GM12878 (cell line): ENCODE results near the gene STARD4. TPM values are rescaled to one million over a fixed set of nuclear protein-coding genes. Genes with fewer than 3 reads are reported as not detected.

Experiments used
- ATAC-seq: fragments of 200-7000 bp; cut with Tn5 transposase; 3 replicates; pipeline ENCODE4 v1.9.1; 2020; ENCODE audit warnings: mild to moderate bottlenecking, moderate library complexity
- BruUV-seq: library from RNA; stranded (reverse); fragments of 400-500 nt; replicated peaks from 2 replicates; lab custom pipeline; 2021; lab: Mats Ljungman, UMichigan
- CTCF ChIA-PET: fragments of 300-600 bp; sonication (Branson Sonifier 250); formaldehyde crosslinking; extraction: SDS; loops from one replicate; lab custom pipeline; 2021; ENCODE audit warnings: inconsistent platforms; lab: Yijun Ruan, JAX
- POLR2A ChIA-PET: fragments of 350-600 bp; formaldehyde crosslinking; extraction: SDS; loops from one replicate; lab custom pipeline; 2021; ENCODE audit warnings: inconsistent platforms; lab: Charles Lee
- RAD21 ChIA-PET: fragments of 300-600 bp; sonication (Branson Sonifier 250); formaldehyde crosslinking; loops from one replicate; lab custom pipeline; 2023; ENCODE audit warnings: antibody characterized with exemption; ENCODE audit not compliant: unreplicated experiment; lab: Charles Lee
- SMC1A ChIA-PET: fragments of 300-600 bp; sonication (Branson Sonifier 250); formaldehyde crosslinking; loops from one replicate; lab custom pipeline; 2023; ENCODE audit not compliant: unreplicated experiment, uncharacterized antibody; lab: Charles Lee
- DNase-seq: peaks from one replicate; pipeline ENCODE4 v3.0.0-alpha.2; 2011; ENCODE audit warnings: low read depth, low spot score
- FAIRE-seq: peaks from 3 replicates; lab custom pipeline; 2011; peaks lifted over from hg19 to GRCh38; lab: Jason Lieb, UNC
- H2AFZ ChIP-seq: 2 replicates; pipeline ENCODE4 v1.6.0; 2011; ENCODE audit warnings: low read depth, low read length, control low read depth; ENCODE audit not compliant: control insufficient read depth
- H3K27ac ChIP-seq: 2 replicates; pipeline ENCODE4 v1.5.1; 2011; ENCODE audit warnings: control low read depth; ENCODE audit not compliant: control insufficient read depth, insufficient read depth
- H3K27me3 ChIP-seq, 2 experiments: replicated peaks in 1 of 2; 2 replicates each; pipeline versions ENCODE4 v1.6.0 to v1.6.1; 2011; ENCODE audit warnings: low read length in 1 of 2; ENCODE audit not compliant: control insufficient read depth in 2 of 2, insufficient read depth in 2 of 2
- H3K36me3 ChIP-seq, 2 experiments: 2 replicates each; pipeline ENCODE4 v1.5.1; 2011; ENCODE audit warnings: low read length in 1 of 2; ENCODE audit not compliant: control insufficient read depth in 2 of 2, insufficient read depth in 2 of 2
- H3K4me1 ChIP-seq: 2 replicates; pipeline ENCODE4 v1.6.1; 2011; ENCODE audit warnings: mild to moderate bottlenecking, low read length, moderate library complexity, mixed read lengths; ENCODE audit not compliant: control insufficient read depth, insufficient read depth
- H3K4me2 ChIP-seq: 2 replicates; pipeline ENCODE4 v1.6.0; 2011; ENCODE audit warnings: control low read depth; ENCODE audit not compliant: control insufficient read depth, insufficient read depth
- H3K4me3 ChIP-seq: fragments of 200-600 bp; sonication (generic); 2 replicates; pipeline ENCODE4 v1.5.1; 2016
- H3K79me2 ChIP-seq: 2 replicates; pipeline ENCODE4 v1.6.0; 2011; ENCODE audit warnings: low read length; ENCODE audit not compliant: control insufficient read depth, insufficient read depth
- H3K9ac ChIP-seq: 2 replicates; pipeline ENCODE4 v1.8.0; 2011; ENCODE audit warnings: low read length, control low read depth, mixed read lengths; ENCODE audit not compliant: control insufficient read depth, insufficient read depth
- H3K9me3 ChIP-seq: replicated peaks from 3 replicates; pipeline ENCODE4 v1.5.1; 2011; ENCODE audit warnings: mild to moderate bottlenecking, low read length; ENCODE audit not compliant: control insufficient read depth, insufficient read depth
- H4K20me1 ChIP-seq: 2 replicates; pipeline ENCODE4 v1.6.0; 2011; ENCODE audit not compliant: control insufficient read depth, insufficient read depth
- CBX5 ChIP-seq: sonication (generic); IDR thresholded peaks from 2 replicates; pipeline ENCODE4 v1.6.1; 2016; ENCODE audit warnings: low read depth, moderate library complexity, mild to moderate bottlenecking, inconsistent platforms
- FOXK2 ChIP-seq: fragments of 450-650 bp; IDR thresholded peaks from 2 replicates; pipeline ENCODE4 v1.6.1; 2017; ENCODE audit warnings: mild to moderate bottlenecking, moderate library complexity
- IKZF1 ChIP-seq: fragments of 450-650 bp; conservative IDR thresholded peaks from 2 replicates; pipeline ENCODE4 v1.6.1; 2017; ENCODE audit warnings: antibody characterized with exemption, mild to moderate bottlenecking
- MXI1 ChIP-seq: fragments of 150-350 bp; IDR thresholded peaks from 2 replicates; pipeline ENCODE4 v1.6.1; 2011; ENCODE audit warnings: low read depth, mild to moderate bottlenecking, inconsistent platforms, low read length, improper control_type of control experiment
- PRDM15 ChIP-seq: fragments of 450-650 bp; formaldehyde crosslinking; IDR thresholded peaks from 2 replicates; pipeline ENCODE4 v1.4.0; 2020; ENCODE audit warnings: mild to moderate bottlenecking, moderate library complexity
- RB1 ChIP-seq: fragments of 450-650 bp; formaldehyde crosslinking; IDR thresholded peaks from 2 replicates; pipeline ENCODE4 v1.6.1; 2017; ENCODE audit warnings: mild to moderate bottlenecking, borderline replicate concordance
- SMAD1 ChIP-seq: fragments of 450-650 bp; IDR thresholded peaks from 2 replicates; pipeline ENCODE4 v1.6.1; 2018; ENCODE audit warnings: mild to moderate bottlenecking, low read depth; ENCODE audit not compliant: partially characterized antibody
- SREBF2 ChIP-seq: IDR thresholded peaks from 2 replicates; pipeline ENCODE4 v1.6.1; 2012; ENCODE audit warnings: mild to moderate bottlenecking, low read length
- SUZ12 ChIP-seq: fragments of 200-600 bp; sonication (generic); IDR thresholded peaks from one replicate; pipeline ENCODE4 v1.6.1; 2018; ENCODE audit warnings: antibody characterized with exemption, mild to moderate bottlenecking; ENCODE audit not compliant: unreplicated experiment
- TAF1 ChIP-seq: IDR thresholded peaks from 2 replicates; pipeline ENCODE4 v1.6.1; 2011; ENCODE audit warnings: mild to moderate bottlenecking, low read depth, low read length, borderline replicate concordance
- TARDBP ChIP-seq: IDR thresholded peaks from 2 replicates; pipeline ENCODE4 v1.6.1; 2016; ENCODE audit warnings: borderline replicate concordance
- WRNIP1 ChIP-seq: IDR thresholded peaks from 2 replicates; pipeline ENCODE4 v1.6.1; 2011; ENCODE audit warnings: low read depth, low read length, improper control_type of control experiment, borderline replicate concordance
- ZNF217 ChIP-seq: fragments of 450-650 bp; IDR thresholded peaks from 2 replicates; pipeline ENCODE4 v1.6.1; 2017; ENCODE audit warnings: antibody characterized with exemption, mild to moderate bottlenecking
- ZNF384 ChIP-seq: IDR thresholded peaks from 2 replicates; pipeline ENCODE4 v1.6.1; 2012; ENCODE audit warnings: low read depth, mild to moderate bottlenecking, low read length, improper control_type of control experiment, borderline replicate concordance
- ZNF622 ChIP-seq: fragments of 450-650 bp; IDR thresholded peaks from 2 replicates; pipeline ENCODE4 v1.6.1; 2017; ENCODE audit warnings: mild to moderate bottlenecking, inconsistent platforms
- WGBS: methylation state at CpG from one replicate; pipeline ENCODE4 v1.1.6; 2016; ENCODE audit warnings: low lambda C conversion rate; ENCODE audit not compliant: insufficient replicate concordance, insufficient coverage; ENCODE audit errors: missing lambda C conversion rate; 5-methylcytosine and 5-hydroxymethylcytosine counted together
- in situ Hi-C: fragments of 300-500 bp; cut with MboI; formaldehyde crosslinking; loops from 9 replicates; pipeline ENCODE4 v1.14.3; 2018; ENCODE audit warnings: mixed read lengths
- intact Hi-C: fragments of 100-400 bp; cut with micrococcal nuclease; formaldehyde crosslinking; loops from one replicate; pipeline ENCODE4 v1.14.2; 2022; ENCODE audit not compliant: unreplicated experiment
- polyA plus RNA-seq, 11 experiments: library from polyadenylated mRNA; depleted of rRNA in 4 of 11; unstranded in 6 of 11; stranded (reverse) in 5 of 11; fragments of >200 nt; fragmentation: Nextera tagmentation in 4 of 11; fragmentation: Illumina TruSeq in 1 of 11; extraction: Ambion mirVana in 4 of 11; extraction: Trizol in 1 of 11; gene quantifications; 1 replicate in 1 of 11; 2 replicates in 10 of 11; pipeline versions ENCODE4 v1.2.1 to v1.2.3, GENCODE V29; 2011 to 2016; ENCODE audit warnings: inconsistent platforms in 2 of 11, missing spikeins in 2 of 11, low read depth in 1 of 11
- total RNA-seq, 4 experiments: library from RNA; depleted of rRNA in 3 of 4; stranded (reverse); fragments of >200 nt in 3 of 4; fragmentation: Illumina TruSeq in 1 of 4; extraction: Trizol in 1 of 4; gene quantifications; 2 replicates each; pipeline versions ENCODE4 v1.2.1 to v1.2.3, GENCODE V29; 2013 to 2021
- TF ChIP-seq, protein P1 (sequence below): fragments of 450-650 bp; IDR thresholded peaks from 2 replicates; pipeline ENCODE4 v1.6.1; 2018; ENCODE audit warnings: borderline replicate concordance, mild to moderate bottlenecking; ENCODE audit not compliant: partially characterized antibody

The STARD4 gene
- total and polyA plus RNA-seq, 10 of the 15 experiments (the other 5 are each of a cell fraction or from before 2014, with no cell fraction given): 41.9 to 190 (median 71.6) TPM

- no peak overlapping the region for H3K4me3 ChIP-seq
- no peaks in the 10 kb centered on the region; a peak in 1 of 4 replicates for H3K36me3 ChIP-seq
- no peak for FAIRE-seq
- no peaks in the 10 kb centered on the region; the same call in 2 of the 3 replicates for H3K9me3 ChIP-seq
- no peak overlapping the region; the same call in 1 of the 2 replicates for H3K4me2 ChIP-seq
- H4K20me1 ChIP-seq: no peaks in the 10 kb centered on the region
- no peak for ATAC-seq
- no peak overlapping the region for H3K27ac ChIP-seq
- ChIA-PET RAD21 (interaction anchor here (0.9 to 2.1 kb wide), 5 partner anchors 15 to 251 kb away, joined by 3 to 6 read pairs (median 4); no protein-coding TSS in a partner anchor), CTCF (interaction anchor here (0.5 to 2.0 kb wide), 7 partner anchors 20 to 315 kb away, joined by 3 to 7 read pairs (median 3); no protein-coding TSS in a partner anchor)
- no peak for DNase-seq
- no peaks in the 10 kb centered on the region for H3K27me3 ChIP-seq
- in situ Hi-C loops (loop anchor here (10.0 kb wide), 1 partner anchor 307 kb away; no protein-coding TSS in a partner anchor), intact Hi-C loops (no loop called here)
- WGBS: 98% methylated on average over 3 of the region's 3 CpGs
- TF ChIP-seq FOXK2 (no peak), ZNF384 (no peak), WRNIP1 (no peak), ZNF622 (no peak), CBX5 (no peak), MXI1 (no peak), PRDM15 (CRISPR knock-in tag) (no peak), TAF1 (no peak), SMAD1 (no peak), RB1 (no peak), SREBF2 (no peak), SUZ12 (no peak), IKZF1 (no peak), ZNF217 (no peak), TARDBP (no peak)
- TF ChIP-seq, protein P1, sequence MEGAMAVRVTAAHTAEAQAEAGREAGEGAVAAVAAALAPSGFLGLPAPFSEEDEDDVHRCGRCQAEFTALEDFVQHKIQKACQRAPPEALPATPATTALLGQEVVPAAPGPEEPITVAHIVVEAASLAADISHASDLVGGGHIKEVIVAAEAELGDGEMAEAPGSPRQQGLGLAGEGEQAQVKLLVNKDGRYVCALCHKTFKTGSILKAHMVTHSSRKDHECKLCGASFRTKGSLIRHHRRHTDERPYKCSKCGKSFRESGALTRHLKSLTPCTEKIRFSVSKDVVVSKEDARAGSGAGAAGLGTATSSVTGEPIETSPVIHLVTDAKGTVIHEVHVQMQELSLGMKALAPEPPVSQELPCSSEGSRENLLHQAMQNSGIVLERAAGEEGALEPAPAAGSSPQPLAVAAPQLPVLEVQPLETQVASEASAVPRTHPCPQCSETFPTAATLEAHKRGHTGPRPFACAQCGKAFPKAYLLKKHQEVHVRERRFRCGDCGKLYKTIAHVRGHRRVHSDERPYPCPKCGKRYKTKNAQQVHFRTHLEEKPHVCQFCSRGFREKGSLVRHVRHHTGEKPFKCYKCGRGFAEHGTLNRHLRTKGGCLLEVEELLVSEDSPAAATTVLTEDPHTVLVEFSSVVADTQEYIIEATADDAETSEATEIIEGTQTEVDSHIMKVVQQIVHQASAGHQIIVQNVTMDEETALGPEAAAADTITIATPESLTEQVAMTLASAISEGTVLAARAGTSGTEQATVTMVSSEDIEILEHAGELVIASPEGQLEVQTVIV: no peak
- TF ChIP-seq, all 136 proteins: peak for 0
- ChIA-PET POLR2A (interaction anchor here (1.3 to 1.5 kb wide), 2 partner anchors 39 to 44 kb away, joined by 3 to 5 read pairs; no protein-coding TSS in a partner anchor), SMC1A (interaction anchor here (1.0 to 1.8 kb wide), 9 partner anchors 9 to 312 kb away, joined by 3 to 6 read pairs (median 4); no protein-coding TSS in a partner anchor)
- H3K9ac ChIP-seq: no peak overlapping the region
- H2AFZ ChIP-seq: no peak overlapping the region
- no peaks in the 10 kb centered on the region for H3K79me2 ChIP-seq
- peaks cover 3% of the 10 kb centered on the region; the same call in 1 of the 2 replicates for H3K4me1 ChIP-seq
- BruUV-seq: no TSS peak
These were observed 40.2 kb downstream of the STARD4 start for GRCh38 chr5:111472096-111472495.
